Hepatocyte (in vitro differentiated cells): ENCODE measurements around the gene ATF7IP. TPM values are rescaled to one million over a fixed set of nuclear protein-coding genes. Genes with fewer than 3 reads are reported as not detected.

Source experiments
- DNase-seq: peaks from one replicate; pipeline ENCODE4 v3.0.0-alpha.2; 2016; ENCODE audit warnings: low spot score
- H2AFZ ChIP-seq: fragments of 200-600 bp; sonication (generic); 2 replicates; pipeline ENCODE4 v1.6.0; 2016; ENCODE audit warnings: antibody characterized with exemption, mild to moderate bottlenecking
- H3K27ac ChIP-seq: fragments of 200-600 bp; sonication (generic); 2 replicates; pipeline ENCODE4 v1.5.1; 2016; ENCODE audit warnings: mild to moderate bottlenecking
- H3K27me3 ChIP-seq: fragments of 200-600 bp; sonication (generic); 2 replicates; pipeline ENCODE4 v1.6.1; 2016
- H3K36me3 ChIP-seq: fragments of 200-600 bp; sonication (generic); replicated peaks from 2 replicates; pipeline ENCODE4 v1.5.1; 2016; ENCODE audit warnings: low read depth; ENCODE audit not compliant: insufficient read depth
- H3K4me1 ChIP-seq: fragments of 200-600 bp; sonication (generic); 2 replicates; pipeline ENCODE4 v1.5.1; 2016; ENCODE audit warnings: mild to moderate bottlenecking, moderate library complexity; ENCODE audit not compliant: insufficient read depth
- H3K4me2 ChIP-seq: fragments of 200-600 bp; sonication (generic); 2 replicates; pipeline ENCODE4 v1.6.0; 2016
- H3K4me3 ChIP-seq: fragments of 200-600 bp; sonication (generic); 2 replicates; pipeline ENCODE4 v1.5.1; 2016; ENCODE audit warnings: mild to moderate bottlenecking
- H3K79me2 ChIP-seq: fragments of 200-600 bp; sonication (generic); 2 replicates; pipeline ENCODE4 v1.6.0; 2017; ENCODE audit warnings: mild to moderate bottlenecking
- H3K9me2 ChIP-seq: fragments of 200-600 bp; sonication (generic); replicated peaks from 2 replicates; pipeline ENCODE4 v1.6.0; 2017; ENCODE audit warnings: mild to moderate bottlenecking; ENCODE audit not compliant: insufficient read depth
- H3K9me3 ChIP-seq: fragments of 200-600 bp; sonication (generic); 2 replicates; pipeline ENCODE4 v1.5.1; 2016; ENCODE audit warnings: low read depth, mild to moderate bottlenecking
- H4K20me1 ChIP-seq: fragments of 200-600 bp; sonication (generic); 2 replicates; pipeline ENCODE4 v1.6.0; 2016; ENCODE audit warnings: mild to moderate bottlenecking; ENCODE audit not compliant: insufficient read depth, poor library complexity, severe bottlenecking
- CTCF ChIP-seq: fragments of 200-600 bp; sonication (generic); IDR thresholded peaks from 2 replicates; pipeline ENCODE4 v1.5.1; 2016; ENCODE audit warnings: antibody characterized with exemption, mild to moderate bottlenecking; ENCODE audit not compliant: poor library complexity
- EZH2 ChIP-seq: fragments of 200-600 bp; sonication (generic); IDR thresholded peaks from 2 replicates; pipeline ENCODE4 v1.6.1; 2016; ENCODE audit warnings: antibody characterized with exemption, mild to moderate bottlenecking, borderline replicate concordance
- EZH2phosphoT487 ChIP-seq: fragments of 200-600 bp; sonication (generic); IDR thresholded peaks from one replicate; pipeline ENCODE4 v1.6.1; 2018; ENCODE audit warnings: antibody characterized with exemption, mild to moderate bottlenecking, low read depth, moderate library complexity; ENCODE audit not compliant: unreplicated experiment, severe bottlenecking
- WGBS: methylation state at CpG from one replicate; pipeline ENCODE4 v1.1.6; 2016; ENCODE audit warnings: low lambda C conversion rate; ENCODE audit errors: missing lambda C conversion rate; 5-methylcytosine and 5-hydroxymethylcytosine counted together
- polyA plus RNA-seq: library from polyadenylated mRNA; unstranded; fragments of >200 nt; fragmentation: Nextera tagmentation; extraction: Ambion mirVana; gene quantifications from 2 replicates; pipeline ENCODE4 v1.2.1, GENCODE V29; 2016
- total RNA-seq: library from RNA; depleted of rRNA; stranded (reverse); fragments of >200 nt; gene quantifications from 2 replicates; pipeline ENCODE4 v1.2.3, GENCODE V29; 2014

Gene ATF7IP
- total and polyA plus RNA-seq, 2 experiments from 2014 or later: 24.8 to 52.5 TPM

GRCh38 chr12:14366209-14367039, 942 bp downstream of the ATF7IP start:
- Histone ChIP-seq H3K4me1 (no peaks in the 10 kb centered on the region), H3K4me2 (peak overlapping the region; percentile 70), H4K20me1 (no peaks in the 10 kb centered on the region), H3K36me3 (no peaks in the 10 kb centered on the region), H3K79me2 (peaks cover 50% of the 10 kb centered on the region), H3K27ac (peak overlapping the region; percentile 94), H3K9me3 (no peaks in the 10 kb centered on the region), H3K9me2 (no peaks in the 10 kb centered on the region), H3K27me3 (no peaks in the 10 kb centered on the region), H2AFZ (peak overlapping the region; percentile 22), H3K4me3 (peak overlapping the region; percentile 44)
- DNase-seq: peak; percentile 20
- TF ChIP-seq CTCF: peak; percentile 39
- TF ChIP-seq EZH2phosphoT487: no peak
- 4% methylated on average over 5 of the region's 5 CpGs for WGBS

- H2AFZ ChIP-seq: no peak overlapping the region
- WGBS: 6% methylated on average over 7 of the region's 7 CpGs
- TF ChIP-seq EZH2: no peak
- no peak for TF ChIP-seq CTCF
- no peak for TF ChIP-seq EZH2phosphoT487
Measured at GRCh38 chr12:14367040-14367661, 1.7 kb downstream of the ATF7IP start.

GRCh38 chr12:14369311-14369710, 3.8 kb downstream of the ATF7IP start:
- Histone ChIP-seq H3K36me3 (no peaks in the 10 kb centered on the region), H3K4me3 (no peak overlapping the region), H4K20me1 (no peaks in the 10 kb centered on the region), H3K4me2 (no peak overlapping the region), H3K79me2 (peaks cover 79% of the 10 kb centered on the region), H2AFZ (no peak overlapping the region), H3K27ac (no peak overlapping the region), H3K27me3 (no peaks in the 10 kb centered on the region), H3K9me2 (no peaks in the 10 kb centered on the region), H3K4me1 (peaks cover 8% of the 10 kb centered on the region), H3K9me3 (no peaks in the 10 kb centered on the region)
- no peak for DNase-seq
- WGBS: 96% methylated on average over 7 of the region's 7 CpGs
- no peak for TF ChIP-seq EZH2phosphoT487
- TF ChIP-seq CTCF: no peak
- no peak for TF ChIP-seq EZH2

More at GRCh38 chr12:14367040-14367661, 1.7 kb downstream of the ATF7IP start:
- peak overlapping the region; percentile 44 for H3K4me3 ChIP-seq
- no peaks in the 10 kb centered on the region for H3K9me3 ChIP-seq
- H3K79me2 ChIP-seq: peaks cover 57% of the 10 kb centered on the region
- DNase-seq: peak; percentile 43
- H3K4me2 ChIP-seq: peak overlapping the region; percentile 70
- H3K4me1 ChIP-seq: no peaks in the 10 kb centered on the region
- H3K27ac ChIP-seq: peak overlapping the region; percentile 94
- no peaks in the 10 kb centered on the region for H3K9me2 ChIP-seq
- no peaks in the 10 kb centered on the region for H3K36me3 ChIP-seq
- no peaks in the 10 kb centered on the region for H4K20me1 ChIP-seq
- no peaks in the 10 kb centered on the region for H3K27me3 ChIP-seq
